GM19328 (cell line): ENCODE data around the gene RFC4.

Experiments used
- ATAC-seq: cut with Tn5 transposase; IDR thresholded peaks from one replicate; pipeline ENCODE4 v1.9.1; 2021; ENCODE audit warnings: mild to moderate bottlenecking, moderate library complexity; ENCODE audit not compliant: unreplicated experiment

The RFC4 gene

DNA sequence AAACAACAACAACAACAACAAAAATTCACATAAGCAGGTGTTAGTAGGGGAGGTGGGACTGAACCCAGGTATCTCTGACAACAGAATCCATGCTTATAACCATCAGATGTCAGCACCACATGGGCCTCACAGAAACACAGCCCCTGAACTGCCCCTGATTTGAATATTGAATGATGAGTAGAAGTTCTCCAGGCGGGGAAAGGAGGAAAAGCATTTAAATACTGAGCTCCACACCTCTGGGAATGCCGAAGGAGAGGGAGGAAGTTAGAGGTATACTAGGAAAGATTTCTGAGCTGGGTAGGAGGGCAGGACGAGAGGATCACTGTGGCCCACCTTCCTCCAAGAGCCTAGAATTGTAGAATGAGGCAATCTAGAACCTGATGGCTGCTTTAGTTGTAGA is 54.8 kb downstream of the RFC4 start:
- no peak for ATAC-seq

- no peak for ATAC-seq
These were observed 56.0 kb downstream of the RFC4 start for GRCh38 chr3:186750316-186750715.

DNA sequence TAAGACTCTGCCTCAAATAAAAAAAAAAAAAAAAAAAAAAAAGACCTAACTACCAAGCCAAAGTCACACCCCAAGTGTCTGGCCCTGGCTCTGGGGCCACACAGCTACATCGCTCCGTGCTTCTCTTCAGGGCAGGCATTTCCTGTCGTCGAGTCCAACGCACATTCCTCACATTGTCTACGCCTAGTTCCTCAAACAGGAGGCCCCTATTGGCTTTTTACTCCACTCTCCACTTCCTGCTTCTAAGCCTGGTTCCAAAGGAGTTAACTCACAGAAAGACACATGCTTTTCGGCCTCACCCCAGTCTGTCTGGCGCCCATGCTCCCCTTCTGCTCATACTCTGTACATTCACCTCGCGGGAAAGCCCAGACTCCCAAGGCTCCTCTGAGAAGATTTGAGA is 60.3 kb downstream of the RFC4 start:
- ATAC-seq, result no peak

GRCh38 chr3:186743666-186744065 is 62.6 kb downstream of the RFC4 start:
- ATAC-seq, result no peak

GRCh38 chr3:186742618-186743380 is 63.5 kb downstream of the RFC4 start:
- no peak for ATAC-seq
